T-helper 1 cell treated with Interleukin-12 subunit alpha and Interleukin-12 subunit beta and Interleukin-4 antibody, amounts not matched to agents 30 ng/mL and 1 ng/mL, for 36 hours (primary cell): ENCODE measurements around the gene NHP2. TPM values are rescaled to one million over a fixed set of nuclear protein-coding genes. Genes with fewer than 3 reads are reported as not detected.

Experiments
- total RNA-seq: library from RNA; stranded (reverse); gene quantifications from 2 replicates; pipeline ENCODE4 v1.2.3, GENCODE V29; 2022

NHP2 gene
- total RNA-seq, 1 donor from 2014 or later: 141 TPM

Other genes starting within 250 kb of the NHP2 start
- not detected in 2 replicates for gene PROP1, start 157.6 kb downstream of the NHP2 start, total RNA-seq
- 2.0 and 2.1 TPM in 2 replicates for gene N4BP3, start 40.4 kb downstream of the NHP2 start, total RNA-seq
- gene RMND5B, start 22.9 kb downstream of the NHP2 start, total RNA-seq: 20.3 and 24.4 TPM in 2 replicates
- gene GMCL2, start 33.5 kb upstream of the NHP2 start, total RNA-seq: not detected in 2 replicates
- gene HNRNPAB, start 50.6 kb upstream of the NHP2 start, total RNA-seq: 206 and 210 TPM in 2 replicates
- gene PHYKPL, start 78.9 kb upstream of the NHP2 start, total RNA-seq: 180 and 182 TPM in 2 replicates